Measurements from ENCODE around the gene NAALAD2. TPM values are rescaled to one million over a fixed set of nuclear protein-coding genes. Genes with fewer than 3 reads are reported as not detected.
"Not testable (repeated sequence)": the region's sequence is repeated elsewhere in the genome, so short reads cannot be mapped to it uniquely, and the experiment has no call there.

Gene NAALAD2
- total RNA-seq (ENCODE audit: low replicate concordance): 3.7 and 7.9 TPM in 2 replicates

GRCh38 chr11:90134478-90135003 is at the start of gene NAALAD2:
Gene NAALAD2, plus strand, starts transcription at chr11:90134663. Its CDS starts 96 bp downstream, at chr11:90134759.
- peak; percentile 34 for DNase-seq (ENCODE audit: low read depth)
- TF ChIP-seq CTCF (IDR thresholded peaks at IDR 0.05; ENCODE audit: insufficient read depth, low read length): no peak
- H3K4me3 ChIP-seq (ENCODE audit: low read depth, low read length): peak within 1 kb of the TSS; percentile 66

GRCh38 chr11:90085650-90086049 is 48.8 kb upstream of the NAALAD2 start, which contains the start of gene UBTFL1:
Gene UBTFL1, plus strand, starts transcription at chr11:90085950. Its CDS starts 0 bp downstream, at chr11:90085950.
- not testable (repeated sequence) for DNase-seq (ENCODE audit: low read depth); H3K4me3 ChIP-seq (ENCODE audit: low read depth, low read length)

- not testable (repeated sequence) for DNase-seq (ENCODE audit: low read depth)
These were observed 45.7 kb upstream of the NAALAD2 start for GRCh38 chr11:90088731-90089130.

GRCh38 chr11:90095230-90095924 is 39.1 kb upstream of the NAALAD2 start:
- H3K4me3 ChIP-seq (ENCODE audit: low read depth, low read length); DNase-seq (ENCODE audit: low read depth): not testable (repeated sequence)

More at GRCh38 chr11:90088731-90089130, 45.7 kb upstream of the NAALAD2 start:
- H3K4me3 ChIP-seq (ENCODE audit: low read depth, low read length): not testable (repeated sequence)

GRCh38 chr11:90098261-90098660 is 36.2 kb upstream of the NAALAD2 start:
- not testable (repeated sequence) for DNase-seq (ENCODE audit: low read depth)

GRCh38 chr11:90100431-90100830 is 34.0 kb upstream of the NAALAD2 start:
- no peak for DNase-seq (ENCODE audit: low read depth)
- H3K4me3 ChIP-seq (ENCODE audit: low read depth, low read length): no peak overlapping the region
- no peak for TF ChIP-seq CTCF (IDR thresholded peaks at IDR 0.05; ENCODE audit: insufficient read depth, low read length)

More at GRCh38 chr11:90098261-90098660, 36.2 kb upstream of the NAALAD2 start:
- H3K4me3 ChIP-seq (ENCODE audit: low read depth, low read length): not testable (repeated sequence)

GRCh38 chr11:90113541-90113940 is 20.9 kb upstream of the NAALAD2 start:
- peak; percentile 10 for DNase-seq (ENCODE audit: low read depth)
- TF ChIP-seq CTCF (IDR thresholded peaks at IDR 0.05; ENCODE audit: insufficient read depth, low read length): peak; percentile 22
- no peak overlapping the region for H3K4me3 ChIP-seq (ENCODE audit: low read depth, low read length)

GRCh38 chr11:90120191-90120590 is 14.3 kb upstream of the NAALAD2 start:
- TF ChIP-seq CTCF (IDR thresholded peaks at IDR 0.05; ENCODE audit: insufficient read depth, low read length): no peak
- DNase-seq (ENCODE audit: low read depth): no peak
- no peak overlapping the region for H3K4me3 ChIP-seq (ENCODE audit: low read depth, low read length)

GRCh38 chr11:90124371-90124770 is 10.1 kb upstream of the NAALAD2 start:
- TF ChIP-seq CTCF (IDR thresholded peaks at IDR 0.05; ENCODE audit: insufficient read depth, low read length): no peak
- DNase-seq (ENCODE audit: low read depth): no peak
- no peak overlapping the region for H3K4me3 ChIP-seq (ENCODE audit: low read depth, low read length)
